ENCODE results near the gene SLC66A2.

SLC66A2 gene

GRCh38 chr18:79864006-79864725, 87.3 kb downstream of the SLC66A2 start:
- no peak for DNase-seq

- DNase-seq: no peak
Observed at GRCh38 chr18:79863161-79864005, 88.1 kb downstream of the SLC66A2 start.

GRCh38 chr18:79862562-79862961, 88.9 kb downstream of the SLC66A2 start:
- DNase-seq: no peak

- DNase-seq: no peak
Observed at GRCh38 chr18:79861687-79862086, 89.8 kb downstream of the SLC66A2 start.

GRCh38 chr18:79859314-79859713, 92.1 kb downstream of the SLC66A2 start:
- no peak for DNase-seq

GRCh38 chr18:79857082-79857671, 94.3 kb downstream of the SLC66A2 start:
- peak; percentile 26 for DNase-seq

- no peak for DNase-seq
Observed at GRCh38 chr18:79856119-79857007, 95.1 kb downstream of the SLC66A2 start.

- DNase-seq: no peak
Observed at GRCh38 chr18:79855147-79855933, 96.1 kb downstream of the SLC66A2 start.

GRCh38 chr18:79853993-79854364, 97.5 kb downstream of the SLC66A2 start:
- DNase-seq: no peak

- DNase-seq: no peak
Observed at GRCh38 chr18:79853303-79853992, 98.0 kb downstream of the SLC66A2 start.

GRCh38 chr18:79852561-79853302, 98.7 kb downstream of the SLC66A2 start:
- DNase-seq: no peak

Measured in NCI-H226 (cell line).